Measurements from ENCODE around the gene KDM6B.

KDM6B gene

GRCh38 chr17:7833011-7833794, 814 bp upstream of the KDM6B start:
- TF ChIP-seq CTCF (IDR thresholded peaks at IDR 0.05; ENCODE audit: low read depth, low read length), result no peak
- DNase-seq (ENCODE audit: extremely low read depth, low read depth), result no peak

- no peak for DNase-seq (ENCODE audit: extremely low read depth, low read depth)
These were observed 532 bp downstream of the KDM6B start for GRCh38 chr17:7834542-7834956.

GRCh38 chr17:7834957-7835813, 1.2 kb downstream of the KDM6B start:
- TF ChIP-seq CTCF (IDR thresholded peaks at IDR 0.05; ENCODE audit: low read depth, low read length), result peak; percentile 83
- DNase-seq (ENCODE audit: extremely low read depth, low read depth), result peak; percentile 97

More at GRCh38 chr17:7834542-7834956, 532 bp downstream of the KDM6B start:
- no peak for TF ChIP-seq CTCF (IDR thresholded peaks at IDR 0.05; ENCODE audit: low read depth, low read length)

GRCh38 chr17:7835814-7836595, 2.0 kb downstream of the KDM6B start:
- DNase-seq (ENCODE audit: extremely low read depth, low read depth), result no peak
- no peak for TF ChIP-seq CTCF (IDR thresholded peaks at IDR 0.05; ENCODE audit: low read depth, low read length)

- no peak for TF ChIP-seq CTCF (IDR thresholded peaks at IDR 0.05; ENCODE audit: low read depth, low read length)
- peak; percentile 92 for DNase-seq (ENCODE audit: extremely low read depth, low read depth)
These were observed 2.8 kb downstream of the KDM6B start for GRCh38 chr17:7836596-7837407.

GRCh38 chr17:7837408-7838088, 3.5 kb downstream of the KDM6B start:
- DNase-seq (ENCODE audit: extremely low read depth, low read depth), result no peak
- TF ChIP-seq CTCF (IDR thresholded peaks at IDR 0.05; ENCODE audit: low read depth, low read length), result no peak

All from AG09319 (cell line).